Vagina (tissue), 2 donors: ENCODE results near the gene TMEM129.

Source experiments
- CTCF ChIP-seq, 3 experiments: fragments of 450-650 bp in 2 of 3; fragments of 200-600 bp in 1 of 3; sonication (generic) in 1 of 3; IDR thresholded peaks; one replicate each; pipeline ENCODE4 v1.5.1; 2017 to 2019; ENCODE audit warnings: antibody characterized with exemption in 3 of 3, mild to moderate bottlenecking in 2 of 3, moderate library complexity in 2 of 3
- POLR2A ChIP-seq, 2 donors: fragments of 450-650 bp; IDR thresholded peaks; one replicate each; pipeline ENCODE4 v1.6.1; 2017; ENCODE audit warnings: antibody characterized with exemption in 2 of 2, mild to moderate bottlenecking in 2 of 2, moderate library complexity in 2 of 2
- POLR2AphosphoS5 ChIP-seq, 2 donors: sonication (generic); formaldehyde crosslinking; IDR thresholded peaks; one replicate each; pipeline ENCODE4 v1.9.0; 2017; ENCODE audit warnings: antibody characterized with exemption in 2 of 2, mild to moderate bottlenecking in 2 of 2, low read depth in 1 of 2; ENCODE audit not compliant: insufficient read depth in 1 of 2

GRCh38 chr4:1706358-1706757, 14.8 kb downstream of the TMEM129 start:
- TF ChIP-seq CTCF (IDR thresholded peaks at IDR 0.05) (no peak), POLR2A (IDR thresholded peaks at IDR 0.05) (no peak), POLR2AphosphoS5 (IDR thresholded peaks at IDR 0.05; ENCODE audit: insufficient read depth in 1 of 2, low read depth in 1 of 2) (no peak)
